Activated CD8-positive, alpha-beta memory T cell treated with anti-CD3 and anti-CD28 coated beads, Interleukin-2, amount 50 U/mL, for 4 hours (primary cell): ENCODE measurements around the gene HOXD9.
A peak's percentile ranks its signal among the peaks of the same experiment; 100 is the strongest.

ENCODE experiments used
- DNase-seq: peaks from one replicate; pipeline ENCODE4 v3.0.0-alpha.2; 2020

HOXD9 gene

DNA sequence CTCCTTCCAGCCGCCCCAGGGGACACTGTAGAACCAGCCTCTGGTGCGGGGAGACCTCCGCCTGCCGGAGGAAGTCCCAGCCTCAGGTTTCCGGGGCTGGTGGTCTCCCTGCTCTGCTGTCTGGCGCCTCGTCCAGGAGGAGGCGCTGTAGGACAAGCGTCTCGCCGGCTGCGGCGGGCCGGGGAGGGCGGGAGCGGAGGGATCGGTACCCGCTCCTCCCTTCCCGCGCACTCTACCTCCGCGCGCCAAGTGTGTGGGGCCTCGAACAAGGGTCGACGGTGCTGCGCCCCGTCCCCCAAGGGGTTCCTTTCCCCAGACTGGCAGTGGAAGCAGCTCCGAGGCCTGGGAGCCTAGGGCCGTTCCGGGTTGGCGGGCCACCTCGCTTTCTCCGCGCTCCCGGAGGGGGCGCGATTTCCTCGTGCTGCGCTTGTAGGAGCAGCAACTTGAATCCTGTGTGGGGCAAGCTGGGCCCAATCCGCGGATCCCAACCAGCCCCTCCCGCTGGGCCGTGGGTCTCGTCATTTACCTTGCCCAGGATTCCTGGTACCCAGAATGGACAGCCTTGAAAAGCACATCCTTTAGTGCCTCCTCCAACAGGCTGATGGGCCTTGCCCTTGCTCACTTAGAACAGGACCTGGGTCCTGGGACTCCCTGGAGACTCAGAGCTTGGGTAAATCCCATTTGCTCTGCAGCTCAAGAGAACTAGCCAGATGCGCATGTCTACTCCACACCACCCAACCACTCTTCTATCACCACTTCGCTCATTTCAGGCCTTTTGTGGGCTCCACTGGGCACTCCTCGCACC lies 18.2 kb downstream of the HOXD9 start:
- peak; percentile 68 for DNase-seq

DNA sequence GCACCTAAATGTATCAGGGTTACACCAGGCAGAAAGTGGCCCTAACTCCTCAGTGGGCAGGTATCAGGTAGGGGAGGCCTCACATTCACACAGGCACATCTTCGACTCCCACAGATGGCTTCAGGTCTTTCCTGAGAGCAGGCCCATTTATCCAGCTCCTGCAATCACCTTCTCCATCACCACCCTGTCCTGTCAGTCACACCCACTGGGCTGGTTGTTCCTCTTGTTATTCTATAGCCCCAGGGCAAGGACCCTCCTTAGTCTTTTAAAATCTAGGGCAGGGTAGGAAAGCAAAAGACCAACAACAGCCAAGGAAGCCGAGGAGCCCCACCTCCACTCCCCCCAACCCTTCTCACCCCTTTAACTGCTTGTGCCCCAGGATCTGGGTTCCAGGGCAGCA lies 19.8 kb downstream of the HOXD9 start:
- no peak for DNase-seq

DNA sequence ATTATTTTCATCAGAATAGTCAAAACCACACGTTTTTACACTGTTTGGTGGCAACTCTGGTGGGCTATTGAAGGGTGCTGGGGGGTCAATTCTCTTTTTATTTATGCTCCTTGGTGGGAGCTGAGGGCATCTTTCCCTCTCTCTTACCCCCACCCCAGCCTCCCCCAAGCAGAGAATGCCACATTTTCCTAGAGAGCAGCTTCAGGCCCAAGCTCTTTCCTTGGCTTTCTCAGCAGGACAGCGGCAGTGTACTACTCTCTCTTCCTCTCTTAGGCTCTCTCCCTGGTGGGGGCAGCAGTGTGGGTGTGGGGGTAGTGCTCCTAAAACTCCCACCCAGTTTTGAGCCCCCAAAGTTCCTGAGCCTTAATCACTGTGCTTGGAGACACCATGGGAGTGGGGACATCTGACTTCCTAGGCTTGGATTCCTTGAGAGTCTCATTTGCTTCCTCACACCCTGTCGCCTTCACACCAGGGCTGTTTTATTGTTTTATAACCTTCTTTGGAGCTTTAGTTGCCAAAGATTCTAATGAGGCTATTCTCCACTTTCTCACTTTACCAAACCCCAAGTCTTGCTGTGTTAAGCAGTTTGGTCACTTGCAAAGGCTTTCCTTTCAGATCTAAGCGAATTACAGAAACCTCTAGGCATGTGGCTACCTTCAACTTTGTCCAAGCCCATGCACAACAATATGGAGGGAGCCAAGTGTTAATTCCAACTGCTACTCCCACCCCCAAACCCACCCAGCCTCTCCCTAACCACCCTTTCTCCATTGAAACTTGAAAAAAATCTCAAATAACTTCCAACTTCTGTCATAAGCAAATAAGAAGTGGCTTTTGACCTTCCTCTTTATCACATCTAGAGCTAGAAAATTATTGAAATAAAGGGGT lies 22.8 kb downstream of the HOXD9 start:
- no peak for DNase-seq

DNA sequence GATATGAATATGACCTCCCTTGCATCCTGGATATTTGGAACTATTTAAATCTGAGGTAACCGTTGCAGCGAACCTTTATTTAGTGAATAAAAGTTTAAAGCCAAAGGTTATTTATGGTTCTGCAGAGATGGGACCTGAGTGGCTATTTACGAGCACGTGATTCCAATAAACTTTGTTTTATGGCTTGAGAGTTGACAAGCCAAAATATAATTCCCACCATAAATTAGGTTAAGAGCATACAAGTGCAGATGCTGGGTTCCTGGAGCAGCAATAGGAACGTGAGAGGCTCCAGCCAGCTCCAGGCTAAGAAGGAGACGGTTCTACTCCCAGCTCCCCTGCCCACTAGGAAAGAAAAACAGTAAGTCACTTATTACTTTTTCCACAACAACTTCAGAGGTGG lies 23.6 kb downstream of the HOXD9 start:
- DNase-seq: no peak

DNA sequence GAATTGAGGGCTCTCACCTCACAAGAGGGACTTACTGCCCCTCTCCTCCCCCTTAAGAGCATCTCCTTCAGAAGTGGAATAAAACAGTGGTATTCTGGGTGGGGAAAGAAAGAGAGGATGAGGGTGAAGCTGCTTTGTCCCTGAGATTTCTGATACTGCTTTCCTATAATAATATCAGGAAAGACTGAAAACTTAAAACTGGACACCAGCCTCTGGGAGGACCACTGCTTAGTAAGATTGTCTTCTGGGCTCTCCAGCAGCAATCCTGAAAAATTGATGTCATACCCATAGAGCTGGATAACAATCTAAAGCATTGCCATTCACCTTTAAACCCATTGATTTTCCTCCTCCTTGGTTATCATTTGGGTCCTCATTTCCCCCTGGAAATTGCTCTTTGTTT lies 24.1 kb downstream of the HOXD9 start:
- DNase-seq: no peak

DNA sequence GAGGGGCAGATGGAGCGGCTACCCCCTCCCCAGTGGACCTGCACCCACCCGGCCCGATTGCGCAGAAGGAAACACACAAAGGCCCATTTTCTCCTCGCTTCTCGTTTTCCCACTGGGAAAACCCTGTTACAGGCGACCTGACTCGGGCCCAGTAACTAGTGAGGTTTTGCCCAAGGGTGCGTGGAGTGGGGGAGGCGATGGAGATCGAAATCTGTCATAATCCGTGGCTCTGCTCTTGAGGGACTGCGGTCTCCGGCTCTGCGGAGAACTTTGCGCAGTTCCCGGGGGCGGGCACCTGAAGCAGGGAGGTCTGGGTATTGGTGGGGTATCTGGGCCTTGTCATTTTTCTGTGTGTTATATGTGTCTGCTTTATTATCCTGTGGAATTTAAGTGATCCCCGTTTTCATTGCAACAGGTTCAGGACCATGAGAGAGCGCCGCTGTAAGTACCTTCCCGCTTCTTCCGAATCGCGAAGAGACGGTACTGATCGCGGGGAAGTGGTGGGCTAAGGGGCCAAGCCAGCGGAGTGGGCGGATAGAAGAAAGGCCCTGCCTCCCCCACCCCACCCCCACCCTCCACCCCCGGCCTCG lies 24.8 kb downstream of the HOXD9 start:
- no peak for DNase-seq

DNA sequence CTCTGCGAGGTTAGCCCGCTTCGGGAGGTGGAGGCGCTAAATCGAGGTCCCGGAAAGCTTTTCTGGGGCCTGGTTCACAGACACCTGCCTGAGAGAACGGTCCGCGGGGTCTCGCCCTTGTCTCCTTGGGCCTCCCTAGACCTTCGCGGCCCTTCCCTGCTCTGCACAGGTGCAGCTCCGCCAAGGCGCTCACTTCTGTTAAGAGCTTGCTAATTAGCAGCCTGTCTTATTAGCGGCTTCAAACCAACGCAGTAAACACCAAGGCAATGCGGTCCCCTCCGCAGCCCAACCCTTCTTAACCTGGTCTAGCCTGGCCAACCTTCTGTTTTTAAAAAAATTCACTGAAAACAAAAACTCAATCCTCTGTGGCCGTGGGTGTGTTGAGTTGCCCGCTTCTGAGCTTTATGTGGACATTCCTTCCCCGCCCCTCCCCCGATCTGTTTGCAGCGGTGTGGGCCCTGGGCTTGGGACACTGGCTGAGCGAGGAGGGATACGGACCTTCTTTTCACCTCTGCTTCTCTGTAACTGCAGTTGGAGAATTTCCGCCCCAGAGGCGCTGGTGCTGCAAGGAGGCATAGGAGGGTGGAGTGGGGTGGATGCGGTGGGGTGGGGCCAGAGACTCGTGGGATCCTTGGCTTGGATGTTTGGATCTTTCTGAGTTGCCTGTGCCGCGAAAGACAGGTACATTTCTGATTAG lies 25.4 kb downstream of the HOXD9 start:
- DNase-seq: no peak

DNA sequence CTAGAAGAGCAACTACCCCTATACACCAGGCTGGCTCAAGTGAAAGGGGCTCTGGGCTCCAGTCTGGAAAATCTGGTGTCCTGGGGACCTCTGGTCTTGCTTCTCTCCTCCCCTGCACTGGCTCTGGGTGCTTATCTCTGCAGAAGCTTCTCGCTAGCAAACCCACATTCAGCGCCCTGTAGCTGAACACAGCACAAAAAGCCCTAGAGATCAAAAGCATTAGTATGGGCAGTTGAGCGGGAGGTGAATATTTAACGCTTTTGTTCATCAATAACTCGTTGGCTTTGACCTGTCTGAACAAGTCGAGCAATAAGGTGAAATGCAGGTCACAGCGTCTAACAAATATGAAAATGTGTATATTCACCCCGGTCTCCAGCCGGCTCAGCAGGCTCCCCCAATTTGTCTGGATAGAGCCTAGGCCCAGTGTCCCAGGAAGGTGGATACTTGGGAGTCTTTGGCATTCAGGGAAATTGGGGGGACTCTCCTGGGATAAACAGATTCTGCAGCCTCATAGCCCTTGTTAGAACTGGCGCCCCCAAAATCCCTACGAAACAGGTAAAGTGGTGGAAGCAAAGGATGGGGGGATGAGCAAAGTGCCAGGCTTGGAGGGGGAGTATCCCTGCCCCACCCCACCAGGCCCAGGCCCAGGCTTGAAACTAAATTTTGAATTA lies 26.4 kb downstream of the HOXD9 start:
- no peak for DNase-seq

DNA sequence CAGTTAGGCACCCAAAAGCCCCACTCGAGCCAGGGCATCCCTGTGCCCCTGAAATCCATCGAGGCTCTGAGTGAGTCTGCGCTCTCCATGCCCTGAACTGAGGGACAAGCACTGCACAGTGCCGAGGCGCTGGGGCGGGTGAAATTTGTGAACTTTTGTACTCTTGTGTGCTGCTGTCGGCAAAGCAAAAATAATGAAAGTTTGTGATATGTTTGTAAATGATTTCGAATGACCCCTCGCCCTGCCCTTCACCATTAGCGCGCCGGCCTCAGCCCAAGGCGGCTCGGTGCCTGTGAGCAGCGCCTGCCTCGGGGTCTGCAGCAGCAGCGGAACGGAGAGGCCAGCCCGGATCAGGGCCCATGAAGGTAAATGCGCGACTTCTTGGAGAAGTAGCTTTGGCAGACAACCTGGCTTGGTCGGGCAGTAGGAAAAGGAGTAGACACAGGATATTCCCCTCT lies 27.0 kb downstream of the HOXD9 start:
- no peak for DNase-seq

DNA sequence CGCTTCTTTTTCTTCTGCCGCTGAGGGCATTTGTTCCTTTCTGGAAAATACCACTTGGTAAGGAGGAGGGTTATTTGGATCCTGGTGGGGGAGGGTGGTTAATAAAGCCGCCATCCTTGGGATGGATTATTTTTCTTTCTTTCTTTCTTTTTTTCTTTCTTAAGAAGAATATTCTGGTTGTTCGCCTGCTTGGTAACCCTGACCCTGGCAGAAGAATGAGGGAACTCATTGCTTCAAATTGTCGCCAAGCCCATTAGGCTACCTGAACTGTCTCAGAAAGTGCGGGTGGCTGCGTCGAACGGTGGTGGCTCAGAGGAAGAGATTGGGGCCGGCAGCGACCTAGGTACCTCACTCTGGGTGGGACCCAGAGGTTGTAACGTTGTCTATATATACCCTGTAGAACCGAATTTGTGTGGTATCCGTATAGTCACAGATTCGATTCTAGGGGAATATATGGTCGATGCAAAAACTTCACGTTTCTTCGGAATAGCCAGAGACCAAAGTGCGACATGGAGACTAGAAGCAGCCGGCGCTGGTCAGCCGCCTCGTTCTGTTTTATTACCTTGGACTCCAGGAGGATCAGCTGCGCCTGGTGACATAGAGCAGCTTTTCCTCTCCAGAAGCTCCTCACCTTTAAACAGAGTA lies 27.5 kb downstream of the HOXD9 start:
- DNase-seq: no peak

DNA sequence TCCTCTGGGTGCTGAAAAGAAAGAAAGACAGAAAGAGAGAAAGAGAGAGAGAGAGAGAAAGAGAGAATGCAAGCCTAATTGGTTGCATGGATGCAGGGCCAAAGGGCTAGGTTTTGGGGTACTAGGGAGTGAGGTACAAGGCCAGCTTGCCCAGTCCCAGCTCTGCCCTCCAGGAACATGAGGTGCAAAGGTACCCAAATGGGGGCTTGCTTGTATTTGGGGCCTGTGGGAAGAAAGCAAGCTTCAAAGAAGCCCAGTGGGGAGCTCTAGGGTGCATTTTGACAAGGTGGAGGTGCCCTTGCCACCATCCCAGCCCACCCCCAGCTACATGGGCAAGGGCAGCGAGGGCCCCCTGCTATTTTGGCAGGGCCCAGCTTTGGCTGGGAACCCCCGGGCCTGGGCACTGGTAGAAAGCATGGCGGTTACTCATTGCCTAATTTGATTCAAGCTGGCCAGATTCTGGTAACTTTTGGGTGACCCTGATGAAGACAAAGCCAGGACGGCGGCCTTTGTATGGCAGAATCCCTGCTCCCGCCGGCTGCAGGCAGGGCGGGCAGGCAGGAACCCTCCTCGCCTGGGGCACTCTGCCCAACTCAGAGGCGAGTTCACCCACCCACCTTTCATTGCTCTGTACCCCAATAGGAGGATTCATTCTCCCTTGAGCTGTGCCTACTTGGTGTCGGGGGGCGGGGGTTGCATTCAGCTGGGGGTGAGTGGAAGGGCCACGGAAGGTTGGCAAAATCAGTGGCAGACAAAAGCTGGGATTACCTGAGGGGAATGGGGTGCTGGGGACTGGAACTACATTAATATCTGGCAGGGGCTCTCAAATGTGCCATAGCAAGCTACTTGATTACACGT lies 28.3 kb downstream of the HOXD9 start:
- DNase-seq: no peak

DNA sequence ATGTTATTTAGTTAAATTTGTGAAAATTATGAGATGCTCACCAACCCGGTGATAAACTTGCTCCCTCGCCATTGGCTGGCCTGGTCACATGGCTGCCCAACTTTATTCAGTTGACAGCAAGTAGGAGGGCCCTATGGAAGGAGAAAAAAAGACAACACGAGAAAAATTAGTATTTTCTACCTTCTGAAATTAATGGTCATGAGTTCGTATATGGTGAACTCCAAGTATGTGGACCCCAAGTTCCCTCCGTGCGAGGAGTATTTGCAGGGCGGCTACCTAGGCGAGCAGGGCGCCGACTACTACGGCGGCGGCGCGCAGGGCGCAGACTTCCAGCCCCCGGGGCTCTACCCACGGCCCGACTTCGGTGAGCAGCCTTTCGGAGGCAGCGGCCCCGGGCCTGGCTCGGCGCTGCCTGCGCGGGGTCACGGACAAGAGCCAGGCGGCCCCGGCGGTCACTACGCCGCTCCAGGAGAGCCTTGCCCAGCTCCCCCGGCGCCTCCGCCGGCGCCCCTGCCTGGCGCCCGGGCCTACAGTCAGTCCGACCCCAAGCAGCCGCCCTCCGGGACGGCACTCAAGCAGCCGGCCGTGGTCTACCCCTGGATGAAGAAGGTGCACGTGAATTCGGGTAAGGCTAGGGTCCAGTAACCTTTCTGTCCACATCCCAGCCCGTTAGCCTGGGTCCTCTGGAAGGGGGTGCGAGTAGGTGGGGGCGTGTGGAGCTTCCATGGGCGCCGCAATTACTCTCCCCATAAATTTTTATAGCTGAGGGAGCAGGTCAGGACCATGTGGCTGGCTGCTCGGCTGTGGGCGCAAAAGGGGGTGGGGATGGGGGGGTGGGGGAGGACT lies 29.1 kb downstream of the HOXD9 start, which contains the start of gene HOXD4:
Gene HOXD4, plus strand, starts transcription at position 109 of the 846 bp plus-strand sequence. Its CDS starts 84 bp downstream, at position 193.
- no peak for DNase-seq

DNA sequence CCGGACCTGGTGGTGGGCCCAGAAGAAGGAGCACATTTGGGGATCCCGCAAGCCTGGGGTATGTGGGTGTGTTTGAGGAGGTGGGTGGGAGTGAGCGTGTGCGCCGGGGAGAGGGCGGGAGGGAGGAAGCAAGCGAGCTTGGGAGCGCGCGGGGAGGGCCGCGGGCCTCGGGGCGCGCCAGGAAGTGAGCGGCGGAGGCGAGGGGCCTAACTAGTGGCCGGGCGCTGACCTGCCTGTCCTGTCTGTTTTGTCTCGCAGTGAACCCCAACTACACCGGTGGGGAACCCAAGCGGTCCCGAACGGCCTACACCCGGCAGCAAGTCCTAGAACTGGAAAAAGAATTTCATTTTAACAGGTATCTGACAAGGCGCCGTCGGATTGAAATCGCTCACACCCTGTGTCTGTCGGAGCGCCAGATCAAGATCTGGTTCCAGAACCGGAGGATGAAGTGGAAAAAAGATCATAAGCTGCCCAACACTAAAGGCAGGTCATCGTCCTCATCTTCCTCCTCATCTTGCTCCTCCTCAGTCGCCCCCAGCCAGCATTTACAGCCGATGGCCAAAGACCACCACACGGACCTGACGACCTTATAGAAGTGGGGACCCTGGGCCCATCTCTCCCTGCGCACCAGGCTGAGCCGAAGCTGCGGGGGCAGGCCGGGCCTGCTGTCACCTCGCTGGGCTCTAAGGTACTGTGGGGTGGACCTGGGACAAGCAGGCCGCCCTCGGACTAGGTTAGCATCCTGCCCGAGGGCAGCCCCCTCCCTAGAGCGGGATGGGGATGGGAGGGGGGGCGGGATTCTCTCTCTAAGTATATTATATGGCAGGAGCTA lies 30.0 kb downstream of the HOXD9 start:
- no peak for DNase-seq

DNA sequence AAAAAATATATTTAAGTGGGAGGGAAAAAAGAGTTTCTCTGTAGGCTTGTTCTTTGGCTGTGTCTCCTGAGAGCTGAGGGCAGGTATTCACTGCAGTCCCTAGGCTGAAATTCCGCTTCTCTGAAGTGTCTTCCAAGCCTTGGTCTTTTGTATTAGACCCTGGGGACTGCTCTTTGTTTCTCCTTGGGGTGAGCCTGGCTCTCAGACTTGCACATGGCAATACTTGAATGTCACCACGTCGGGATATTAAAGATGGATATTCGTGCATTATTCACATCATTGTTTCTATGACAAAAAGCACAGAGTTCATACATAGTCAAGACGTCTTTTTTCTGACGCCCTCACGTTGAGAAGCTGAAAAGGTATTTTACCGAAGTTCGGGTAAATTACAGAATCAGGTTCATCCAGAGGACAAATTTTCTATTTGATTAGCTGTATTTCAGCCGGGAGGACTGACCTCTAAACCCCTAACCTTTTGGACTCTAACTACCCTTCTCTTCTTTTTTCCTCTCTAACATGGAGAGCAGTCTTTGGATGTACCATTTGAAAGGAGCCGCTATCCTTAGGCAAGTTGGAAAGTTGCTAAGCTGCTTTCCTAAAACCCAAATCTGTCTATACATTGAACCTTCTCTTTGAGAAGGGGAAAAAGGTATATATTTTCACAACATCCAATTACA lies 32.2 kb downstream of the HOXD9 start:
- no peak for DNase-seq

DNA sequence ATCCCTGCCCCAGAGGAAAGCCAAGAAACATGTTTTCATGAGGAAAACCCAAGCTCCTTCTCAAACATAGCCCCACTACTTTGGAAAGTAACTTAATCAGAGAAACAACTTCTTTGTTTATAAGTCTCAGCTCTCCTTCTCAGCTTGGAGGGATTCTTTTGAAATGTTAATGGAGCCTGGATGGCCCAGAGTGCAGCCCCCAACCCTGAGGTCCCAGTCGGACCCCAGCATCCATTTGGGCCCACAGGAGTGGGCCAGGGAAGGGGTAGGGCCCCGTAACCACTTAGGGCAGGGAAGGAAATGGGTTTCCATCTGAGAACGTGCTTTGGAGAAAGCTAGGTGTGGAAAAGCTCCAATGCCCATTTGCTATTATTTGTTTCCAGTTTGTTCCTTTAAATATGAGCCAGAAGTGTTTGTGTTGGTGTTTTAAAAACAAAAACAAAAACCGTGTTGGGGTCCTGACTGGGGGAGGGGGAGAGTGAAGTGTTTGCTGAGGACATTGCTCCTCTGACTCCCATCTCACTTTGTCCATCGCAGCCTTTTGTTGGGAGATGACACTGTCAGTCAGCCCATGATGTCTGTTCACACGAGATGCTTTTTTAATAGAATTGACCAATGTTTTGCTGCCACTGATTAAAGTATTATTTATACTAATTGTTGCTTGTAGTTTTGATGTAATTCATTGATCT lies 33.0 kb downstream of the HOXD9 start:
- no peak for DNase-seq

DNA sequence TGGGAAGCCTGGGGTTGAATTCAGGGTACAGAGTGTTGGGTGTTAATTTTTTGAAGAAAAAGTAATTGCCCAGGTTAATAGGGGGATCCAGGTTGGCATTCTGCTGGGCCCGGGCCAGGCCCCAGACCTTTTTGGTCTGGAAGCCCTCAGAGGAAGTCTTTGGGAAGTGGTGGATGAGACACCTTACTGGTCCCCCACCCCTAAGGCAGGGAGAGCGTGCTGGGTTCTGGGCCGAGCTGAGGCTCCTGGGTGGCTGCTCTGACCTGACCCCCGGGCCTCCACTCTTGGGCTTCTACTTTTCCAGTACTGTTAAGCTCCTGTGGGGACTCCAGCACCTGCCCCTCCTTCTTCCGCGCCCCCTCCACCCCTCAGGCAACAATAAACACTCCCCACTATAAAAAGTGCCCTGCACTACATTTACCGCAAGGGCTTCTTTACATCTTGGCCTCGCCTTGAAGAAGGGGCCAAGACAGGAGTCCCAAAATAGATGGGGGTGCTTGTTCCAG lies 33.8 kb downstream of the HOXD9 start:
- DNase-seq: no peak

DNA sequence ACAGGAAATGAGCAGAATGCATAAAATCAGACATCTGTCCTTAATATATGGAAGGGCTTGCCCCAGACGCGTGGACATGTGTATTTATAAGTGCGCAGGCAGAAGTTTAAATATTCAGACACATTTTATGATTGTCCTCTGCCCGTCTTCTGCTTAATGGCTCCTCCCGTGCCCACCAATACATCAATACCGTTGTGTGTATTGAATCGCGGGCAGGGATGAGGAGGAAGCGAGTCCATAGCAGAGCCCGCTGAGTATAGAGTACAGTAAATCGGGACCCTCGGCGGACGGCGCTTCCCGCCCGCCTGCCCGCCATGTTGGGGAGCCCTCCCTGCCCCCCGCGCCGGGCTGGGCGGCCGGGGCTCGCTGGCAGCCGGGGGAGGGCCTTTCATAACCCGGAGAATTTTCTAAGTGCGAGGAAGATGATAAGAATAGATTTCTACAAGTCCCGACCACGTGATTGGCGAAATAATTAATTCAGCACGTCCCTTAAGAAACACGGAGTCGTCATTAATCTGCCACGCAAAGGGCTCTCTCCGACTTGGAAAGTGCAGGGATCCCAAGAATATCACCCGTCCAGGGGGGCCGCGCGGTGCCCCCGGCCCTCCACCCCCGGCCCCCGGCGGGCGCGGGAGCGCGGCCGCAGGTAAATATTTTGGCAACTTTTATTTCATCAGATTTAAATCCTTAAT lies 34.4 kb downstream of the HOXD9 start, which contains the start of gene HOXD3:
Gene HOXD3, plus strand, starts transcription at position 501 of the 692 bp plus-strand sequence. CDS start 11,808 bp downstream, outside the sequence.
- no peak for DNase-seq
